Esophagus muscularis mucosa (tissue), 3 donors: Measurements from ENCODE around the gene HIRA.

Experiments used
- EP300 ChIP-seq: sonication (generic); formaldehyde crosslinking; IDR thresholded peaks from one replicate; pipeline ENCODE4 v1.6.1; 2017; ENCODE audit warnings: antibody characterized with exemption
- TF ChIP-seq, protein P1 (sequence below), 3 experiments: fragments of 200-600 bp in 2 of 3; fragments of 450-650 bp in 1 of 3; sonication (generic) in 2 of 3; IDR thresholded peaks; one replicate each; pipeline ENCODE4 v1.5.1; 2017 to 2019; ENCODE audit warnings: antibody characterized with exemption in 3 of 3, mild to moderate bottlenecking in 2 of 3, moderate library complexity in 1 of 3

DNA sequence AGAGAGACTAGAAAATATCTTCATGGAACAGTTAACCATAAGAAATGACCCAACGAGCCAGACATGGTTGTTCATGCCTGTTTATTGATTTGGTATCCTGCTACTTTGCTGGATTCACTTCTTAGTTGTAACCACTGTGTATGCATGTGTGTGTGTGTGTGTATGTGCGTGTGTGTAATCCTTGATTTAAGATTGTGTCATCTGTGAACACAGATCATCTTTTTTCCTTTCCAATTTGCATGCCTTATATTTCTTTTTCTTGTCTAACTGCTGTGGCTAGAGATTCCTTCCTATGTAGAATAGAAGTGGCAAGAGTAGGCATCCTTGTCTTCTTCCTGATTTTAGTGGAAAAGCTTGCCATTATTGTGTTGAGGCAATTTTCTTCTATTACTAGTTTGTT is 123.7 kb downstream of the HIRA start:
- TF ChIP-seq, protein P1, sequence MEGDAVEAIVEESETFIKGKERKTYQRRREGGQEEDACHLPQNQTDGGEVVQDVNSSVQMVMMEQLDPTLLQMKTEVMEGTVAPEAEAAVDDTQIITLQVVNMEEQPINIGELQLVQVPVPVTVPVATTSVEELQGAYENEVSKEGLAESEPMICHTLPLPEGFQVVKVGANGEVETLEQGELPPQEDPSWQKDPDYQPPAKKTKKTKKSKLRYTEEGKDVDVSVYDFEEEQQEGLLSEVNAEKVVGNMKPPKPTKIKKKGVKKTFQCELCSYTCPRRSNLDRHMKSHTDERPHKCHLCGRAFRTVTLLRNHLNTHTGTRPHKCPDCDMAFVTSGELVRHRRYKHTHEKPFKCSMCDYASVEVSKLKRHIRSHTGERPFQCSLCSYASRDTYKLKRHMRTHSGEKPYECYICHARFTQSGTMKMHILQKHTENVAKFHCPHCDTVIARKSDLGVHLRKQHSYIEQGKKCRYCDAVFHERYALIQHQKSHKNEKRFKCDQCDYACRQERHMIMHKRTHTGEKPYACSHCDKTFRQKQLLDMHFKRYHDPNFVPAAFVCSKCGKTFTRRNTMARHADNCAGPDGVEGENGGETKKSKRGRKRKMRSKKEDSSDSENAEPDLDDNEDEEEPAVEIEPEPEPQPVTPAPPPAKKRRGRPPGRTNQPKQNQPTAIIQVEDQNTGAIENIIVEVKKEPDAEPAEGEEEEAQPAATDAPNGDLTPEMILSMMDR (IDR thresholded peaks at IDR 0.05) = no peak
- no peak for TF ChIP-seq EP300
